Spleen (tissue), 7 donors: ENCODE measurements around the gene RPL13A.

Experiments
- CTCF ChIP-seq, 11 experiments: fragments of 200-600 bp in 7 of 11; fragments of 450-650 bp in 4 of 11; sonication (generic) in 4 of 11; IDR thresholded peaks in 8 of 11; conservative IDR thresholded peaks in 3 of 11; 1 replicate in 7 of 11; 2 replicates in 4 of 11; pipeline versions ENCODE4 v1.4.0 to v1.8.0; 2016 to 2021; ENCODE audit warnings: antibody characterized with exemption in 11 of 11, inconsistent platforms in 4 of 11, mild to moderate bottlenecking in 1 of 11
- POLR2AphosphoS5 ChIP-seq, 3 donors: sonication (generic); formaldehyde crosslinking; IDR thresholded peaks; one replicate each; pipeline ENCODE4 v1.5.1; 2017; ENCODE audit warnings: antibody characterized with exemption in 3 of 3
- donor health status: DM: no; HTN: no; CAD: no; lungs with moderate emphysema.
- donor health status: DM: no; HTN: no; CAD: no.
- donor health status: DM: no; HTN: no; CAD: no.

GRCh38 chr19:49481020-49481683 is 6.3 kb upstream of the RPL13A start:
- no peak for TF ChIP-seq CTCF (IDR thresholded peaks at IDR 0.05 in 8 of 11, conservative IDR thresholded peaks at IDR 0.05 in 3 of 11)
- no peak for TF ChIP-seq POLR2AphosphoS5 (IDR thresholded peaks at IDR 0.05)
